Measurements from ENCODE around the gene MYL4.
"Not testable (repeated sequence)": the region's sequence is repeated elsewhere in the genome, so short reads cannot be mapped to it uniquely, and the experiment has no call there.

The MYL4 gene

DNA sequence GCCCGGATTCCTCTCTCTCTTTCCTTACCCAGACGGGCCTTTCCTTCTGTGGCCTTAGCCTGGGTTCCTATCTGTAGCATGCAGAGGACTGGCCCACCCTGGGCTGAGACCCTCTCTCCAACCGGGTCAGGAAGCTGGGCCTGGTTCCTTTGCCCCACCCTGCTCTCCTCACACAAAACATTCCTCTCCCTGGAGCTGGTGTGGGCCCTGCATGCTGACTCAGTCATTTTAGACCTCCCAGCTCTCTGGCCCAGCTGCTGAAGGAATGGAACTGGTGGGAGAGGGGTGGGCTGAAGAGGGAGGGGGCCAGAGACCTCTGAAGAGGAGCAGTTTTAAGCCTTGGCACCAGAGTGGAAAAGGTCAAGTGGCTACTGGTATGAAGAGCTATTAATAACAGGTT, 957 bp downstream of the MYL4 start:
- ChIA-PET POLR2A (no interaction called here), CTCF (interaction anchor here (0.9 to 4.0 kb wide), 5 partner anchors 10 to 106 kb away, joined by 3 to 18 read pairs (median 12); no protein-coding TSS in a partner anchor)

DNA sequence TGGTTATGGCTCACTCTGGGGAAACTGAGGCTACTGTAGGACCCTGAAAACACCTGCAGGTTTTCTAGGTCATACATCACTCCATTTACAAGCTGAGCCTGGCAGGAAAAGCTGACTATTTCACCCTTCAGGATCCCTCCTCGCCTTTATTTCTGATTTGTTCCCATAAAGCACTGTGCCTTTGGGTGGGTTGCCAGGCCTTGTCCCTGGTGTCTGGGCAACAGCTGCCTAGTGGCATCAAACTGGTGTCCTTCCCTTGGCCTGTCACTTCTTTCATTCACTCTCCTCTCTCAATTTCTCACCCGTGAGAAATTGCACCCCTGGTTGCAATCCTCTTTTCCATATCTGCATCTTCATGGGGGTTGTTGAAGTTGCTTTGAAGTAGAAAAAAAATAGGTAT, 1.6 kb downstream of the MYL4 start:
- ChIA-PET CTCF (interaction anchor here (0.9 to 4.0 kb wide), 5 partner anchors 9 to 105 kb away, joined by 3 to 18 read pairs (median 12); no protein-coding TSS in a partner anchor), POLR2A (no interaction called here)
- TF ChIP-seq, protein P1, sequence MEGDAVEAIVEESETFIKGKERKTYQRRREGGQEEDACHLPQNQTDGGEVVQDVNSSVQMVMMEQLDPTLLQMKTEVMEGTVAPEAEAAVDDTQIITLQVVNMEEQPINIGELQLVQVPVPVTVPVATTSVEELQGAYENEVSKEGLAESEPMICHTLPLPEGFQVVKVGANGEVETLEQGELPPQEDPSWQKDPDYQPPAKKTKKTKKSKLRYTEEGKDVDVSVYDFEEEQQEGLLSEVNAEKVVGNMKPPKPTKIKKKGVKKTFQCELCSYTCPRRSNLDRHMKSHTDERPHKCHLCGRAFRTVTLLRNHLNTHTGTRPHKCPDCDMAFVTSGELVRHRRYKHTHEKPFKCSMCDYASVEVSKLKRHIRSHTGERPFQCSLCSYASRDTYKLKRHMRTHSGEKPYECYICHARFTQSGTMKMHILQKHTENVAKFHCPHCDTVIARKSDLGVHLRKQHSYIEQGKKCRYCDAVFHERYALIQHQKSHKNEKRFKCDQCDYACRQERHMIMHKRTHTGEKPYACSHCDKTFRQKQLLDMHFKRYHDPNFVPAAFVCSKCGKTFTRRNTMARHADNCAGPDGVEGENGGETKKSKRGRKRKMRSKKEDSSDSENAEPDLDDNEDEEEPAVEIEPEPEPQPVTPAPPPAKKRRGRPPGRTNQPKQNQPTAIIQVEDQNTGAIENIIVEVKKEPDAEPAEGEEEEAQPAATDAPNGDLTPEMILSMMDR (IDR thresholded peaks at IDR 0.05; ENCODE audit: control extremely low read depth, extremely low read depth, low read depth, missing control alignments): no peak
- no peak for DNase-seq (ENCODE audit: extremely low spot score)

More for the DNA sequence above, 957 bp downstream of the MYL4 start:
- TF ChIP-seq, protein P1 (IDR thresholded peaks at IDR 0.05; ENCODE audit: control extremely low read depth, extremely low read depth, low read depth, missing control alignments): no peak
- no peak for DNase-seq (ENCODE audit: extremely low spot score)

DNA sequence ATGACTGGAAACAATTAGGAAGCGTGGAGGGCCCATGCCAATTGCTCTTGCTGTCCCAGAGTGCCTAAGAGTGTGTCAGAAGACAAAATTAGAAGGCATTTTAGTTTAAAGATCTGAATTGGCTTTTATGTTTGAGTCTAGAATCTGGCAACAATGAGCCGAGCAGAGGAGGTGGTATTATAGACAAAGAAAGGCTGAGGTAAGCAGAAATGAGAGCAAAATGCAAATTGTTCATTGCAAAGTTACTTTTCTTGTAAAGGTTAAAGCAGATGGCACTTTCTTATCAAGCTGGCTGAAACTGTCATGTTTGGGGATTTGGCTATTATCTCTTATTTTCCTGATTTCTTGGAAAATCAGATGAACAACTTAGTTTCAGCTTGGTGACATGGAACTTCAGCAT, 3.3 kb downstream of the MYL4 start:
- ChIA-PET CTCF (no interaction called here), POLR2A (no interaction called here)
- TF ChIP-seq, protein P1 (IDR thresholded peaks at IDR 0.05; ENCODE audit: control extremely low read depth, extremely low read depth, low read depth, missing control alignments): no peak
- no peak for DNase-seq (ENCODE audit: extremely low spot score)

DNA sequence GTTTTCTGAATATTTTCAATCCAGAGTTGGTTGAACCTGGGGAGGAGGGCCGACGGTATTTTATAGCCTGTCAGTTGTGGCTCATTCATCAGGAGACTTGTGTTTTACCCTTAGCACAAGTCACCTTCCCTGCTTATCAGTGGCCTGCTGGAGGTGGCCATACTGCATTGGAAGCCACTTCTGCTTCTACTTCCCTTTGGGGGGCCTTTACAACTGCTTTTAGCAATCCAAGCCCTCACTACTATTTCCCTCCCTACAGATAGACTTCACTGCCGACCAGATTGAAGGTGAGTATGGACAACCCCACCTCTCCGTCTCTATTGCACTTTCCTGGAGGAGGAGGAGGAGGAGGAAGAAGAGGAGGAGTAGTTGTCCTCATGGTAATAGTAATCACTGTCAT, 4.4 kb downstream of the MYL4 start:
- TF ChIP-seq, protein P1 (IDR thresholded peaks at IDR 0.05; ENCODE audit: control extremely low read depth, extremely low read depth, low read depth, missing control alignments): no peak
- POLR2A ChIA-PET: no interaction called here
- CTCF ChIA-PET: no interaction called here
- DNase-seq (ENCODE audit: extremely low spot score): no peak

DNA sequence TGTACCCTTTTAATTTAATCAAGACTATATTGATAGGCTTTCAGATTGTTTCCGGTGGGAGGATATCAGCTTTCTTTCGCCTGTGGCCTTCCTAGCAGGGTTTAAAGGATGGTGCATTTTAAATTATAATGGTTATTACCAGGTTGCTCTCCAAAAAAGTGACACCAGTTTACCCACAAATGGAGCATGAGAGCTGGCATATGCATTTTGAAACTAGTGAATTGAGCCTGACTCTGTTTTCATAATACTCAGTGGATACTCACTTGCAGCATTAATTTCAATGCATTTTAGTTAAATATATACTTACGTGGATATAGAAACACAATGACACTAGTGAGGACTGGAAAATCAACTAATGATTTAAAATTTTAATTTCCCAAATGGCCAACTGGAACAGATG, 5.8 kb downstream of the MYL4 start:
- DNase-seq (ENCODE audit: extremely low spot score): no peak
- ChIA-PET POLR2A (no interaction called here), CTCF (no interaction called here)
- TF ChIP-seq, protein P1 (IDR thresholded peaks at IDR 0.05; ENCODE audit: control extremely low read depth, extremely low read depth, low read depth, missing control alignments): no peak

DNA sequence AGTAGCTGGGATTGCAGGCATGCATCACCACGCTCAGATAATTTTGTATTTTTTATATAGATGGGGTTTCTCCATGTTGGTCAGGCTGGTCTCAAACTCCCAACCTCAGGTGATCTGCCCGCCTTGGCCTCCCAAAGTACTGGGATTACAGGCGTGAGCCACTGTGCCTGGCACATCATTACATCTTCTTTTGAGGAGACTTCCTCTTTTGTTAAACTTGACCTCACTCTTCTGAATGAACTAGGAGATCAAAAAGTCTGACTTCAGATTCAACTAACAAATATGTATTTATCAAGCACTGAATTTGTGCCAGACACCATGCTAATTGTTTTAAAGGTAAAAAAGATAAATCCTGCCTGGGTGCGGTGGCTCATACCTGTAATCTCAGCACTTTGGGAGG, 7.7 kb downstream of the MYL4 start:
- DNase-seq (ENCODE audit: extremely low spot score); CTCF ChIA-PET; POLR2A ChIA-PET: not testable (repeated sequence)

DNA sequence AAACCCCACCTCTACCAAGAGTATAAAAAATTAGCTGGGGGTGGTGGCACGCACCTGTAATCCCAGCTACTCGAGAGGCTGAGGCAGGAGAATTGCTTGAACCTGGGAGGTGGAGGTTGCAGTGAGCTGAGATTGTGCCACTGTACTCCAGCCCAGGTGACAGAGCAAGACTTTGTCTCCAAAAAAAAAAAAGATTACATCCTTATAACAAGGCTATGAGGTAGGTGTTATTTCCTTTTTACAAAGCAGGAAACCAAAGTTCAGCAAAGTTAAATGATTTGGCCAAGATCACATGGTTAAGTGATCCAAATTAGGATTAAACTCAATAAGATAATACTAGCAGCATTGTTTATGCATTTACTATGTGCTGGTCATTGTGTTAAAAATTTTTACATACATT, 8.1 kb downstream of the MYL4 start:
- DNase-seq (ENCODE audit: extremely low spot score); POLR2A ChIA-PET; CTCF ChIA-PET: not testable (repeated sequence)

DNA sequence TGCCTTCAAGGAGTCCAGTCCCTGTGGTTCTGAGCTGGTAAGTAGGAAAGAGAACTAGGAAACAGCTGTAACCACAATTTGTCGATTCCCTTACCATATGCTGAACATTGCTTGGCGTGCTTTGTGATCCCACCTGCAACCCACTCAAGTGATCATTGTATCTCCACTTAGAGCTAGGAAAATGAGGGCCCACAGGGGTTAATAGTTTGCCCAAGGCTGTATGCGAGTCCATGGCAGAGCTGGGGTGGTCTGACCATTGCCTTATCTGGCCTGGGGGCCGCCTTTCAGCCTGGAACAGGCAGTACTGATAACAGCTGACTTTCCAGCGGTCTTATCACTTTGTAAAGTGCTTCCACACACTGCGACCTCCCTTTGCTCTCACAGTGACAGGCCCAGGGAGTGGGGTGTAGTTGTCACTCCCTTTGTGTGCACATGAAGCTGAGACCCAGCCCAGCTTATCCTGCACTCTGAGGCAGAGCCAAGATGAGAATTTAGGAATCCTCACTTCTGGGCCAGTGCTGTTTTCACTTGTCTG, 9.8 kb downstream of the MYL4 start:
- ChIA-PET CTCF (interaction anchor here (0.7 to 3.5 kb wide), 6 partner anchors 10 to 98 kb away, joined by 3 to 34 read pairs (median 6); partner anchors contain the start of gene MYL4), POLR2A (no interaction called here)
- no peak for DNase-seq (ENCODE audit: extremely low spot score)
- TF ChIP-seq, protein P1 (IDR thresholded peaks at IDR 0.05; ENCODE audit: control extremely low read depth, extremely low read depth, low read depth, missing control alignments): no peak

All from GM10248 (cell line).